Measurements from ENCODE around the gene UBE2S. TPM values are rescaled to one million over a fixed set of nuclear protein-coding genes. Genes with fewer than 3 reads are reported as not detected.
A peak's percentile ranks its signal among the peaks of the same experiment; 100 is the strongest.

The UBE2S gene
- total RNA-seq, 2 experiments from 2014 or later: 50.9 to 62.9 TPM

- no peak overlapping the region for H3K27ac Mint-ChIP-seq
- ChIA-PET POLR2A (no interaction called here), CTCF (no interaction called here)
- H3K4me3 Mint-ChIP-seq: peak overlapping the region; percentile 22
- Histone ChIP-seq H3K4me3 (ENCODE audit: low read length) (no peak overlapping the region), H3K4me1 (ENCODE audit: insufficient read depth, low read length) (peaks cover 28% of the 10 kb centered on the region), H3K27me3 (ENCODE audit: control insufficient read depth in 1 of 2, insufficient read depth in 2 of 2, low read length in 2 of 2) (peaks cover 66 to 85% of the 10 kb centered on the region in 2 experiments), H3K36me3 (ENCODE audit: insufficient read depth, low read length) (no peaks in the 10 kb centered on the region), H3K9me3 (ENCODE audit: control insufficient read depth in 1 of 2, insufficient read depth in 1 of 2, low read length in 2 of 2) (peaks cover 0 to 34% of the 10 kb centered on the region in 2 experiments), H3K27ac (ENCODE audit: low read depth in 1 of 2, low read length in 2 of 2) (no peak overlapping the region)
- no peaks in the 10 kb centered on the region for H3K9me3 Mint-ChIP-seq
- H3K27me3 Mint-ChIP-seq: peaks cover 82% of the 10 kb centered on the region
- ATAC-seq (ENCODE audit: poor library complexity) (no peak), DNase-seq (no peak)
- intact Hi-C loops (cut with DNase I, micrococcal nuclease): no loop called here
- H3K36me3 Mint-ChIP-seq (ENCODE audit: low read depth): no peaks in the 10 kb centered on the region
- H3K4me1 Mint-ChIP-seq (ENCODE audit: low read depth): peaks cover 33% of the 10 kb centered on the region
- TF ChIP-seq CTCF (IDR thresholded peaks at IDR 0.05): no peak
Measured at GRCh38 chr19:55441692-55442321, 34.2 kb upstream of the UBE2S start.

- H3K4me1 ChIP-seq (ENCODE audit: insufficient read depth, low read length): peaks cover 28% of the 10 kb centered on the region
- no peaks in the 10 kb centered on the region for H3K36me3 ChIP-seq (ENCODE audit: insufficient read depth, low read length)
- no peaks in the 10 kb centered on the region for H3K9me3 Mint-ChIP-seq
- peaks cover 33% of the 10 kb centered on the region for H3K4me1 Mint-ChIP-seq (ENCODE audit: low read depth)
- peaks cover 68 to 84% of the 10 kb centered on the region in 2 experiments for H3K27me3 ChIP-seq (ENCODE audit: control insufficient read depth in 1 of 2, insufficient read depth in 2 of 2, low read length in 2 of 2)
- H3K27me3 Mint-ChIP-seq: peaks cover 86% of the 10 kb centered on the region
- no peak for TF ChIP-seq CTCF (IDR thresholded peaks at IDR 0.05)
- ChIA-PET POLR2A (no interaction called here), CTCF (no interaction called here)
- H3K27ac ChIP-seq (ENCODE audit: low read depth in 1 of 2, low read length in 2 of 2): no peak overlapping the region
- H3K4me3 Mint-ChIP-seq: peak overlapping the region; percentile 22
- no peak overlapping the region for H3K27ac Mint-ChIP-seq
- no peaks in the 10 kb centered on the region for H3K36me3 Mint-ChIP-seq (ENCODE audit: low read depth)
- ATAC-seq (ENCODE audit: poor library complexity): no peak
- no peak for DNase-seq
- peaks cover 0 to 34% of the 10 kb centered on the region in 2 experiments for H3K9me3 ChIP-seq (ENCODE audit: control insufficient read depth in 1 of 2, insufficient read depth in 1 of 2, low read length in 2 of 2)
- no peak overlapping the region for H3K4me3 ChIP-seq (ENCODE audit: low read length)
- intact Hi-C loops (cut with DNase I, micrococcal nuclease): no loop called here
Measured at GRCh38 chr19:55441319-55441691, 33.7 kb upstream of the UBE2S start.

- H3K27me3 ChIP-seq (ENCODE audit: control insufficient read depth in 1 of 2, insufficient read depth in 2 of 2, low read length in 2 of 2): peaks cover 66 to 83% of the 10 kb centered on the region in 2 experiments
- Mint-ChIP-seq H3K27ac (no peak overlapping the region), H3K9me3 (no peaks in the 10 kb centered on the region), H3K4me1 (ENCODE audit: low read depth) (peaks cover 33% of the 10 kb centered on the region), H3K36me3 (ENCODE audit: low read depth) (no peaks in the 10 kb centered on the region), H3K4me3 (no peak overlapping the region), H3K27me3 (peaks cover 80% of the 10 kb centered on the region)
- peaks cover 28% of the 10 kb centered on the region for H3K4me1 ChIP-seq (ENCODE audit: insufficient read depth, low read length)
- peaks cover 0 to 34% of the 10 kb centered on the region in 2 experiments for H3K9me3 ChIP-seq (ENCODE audit: control insufficient read depth in 1 of 2, insufficient read depth in 1 of 2, low read length in 2 of 2)
- no peaks in the 10 kb centered on the region for H3K36me3 ChIP-seq (ENCODE audit: insufficient read depth, low read length)
- no peak for TF ChIP-seq CTCF (IDR thresholded peaks at IDR 0.05)
- POLR2A ChIA-PET: no interaction called here
- H3K27ac ChIP-seq (ENCODE audit: low read depth in 1 of 2, low read length in 2 of 2): no peak overlapping the region
- ATAC-seq (ENCODE audit: poor library complexity) (peak; percentile 52), DNase-seq (peak in 2 of 14 experiments; percentile 8 to 51)
- CTCF ChIA-PET: no interaction called here
- no peak overlapping the region for H3K4me3 ChIP-seq (ENCODE audit: low read length)
- intact Hi-C loops (cut with DNase I, micrococcal nuclease): no loop called here
Measured at GRCh38 chr19:55440411-55441105, 33.0 kb upstream of the UBE2S start.

Data from CD4-positive, alpha-beta T cell (primary cell).